Endothelial cell of umbilical vein (primary cell): Measurements from ENCODE around the gene HECW1. TPM values are rescaled to one million over a fixed set of nuclear protein-coding genes. Genes with fewer than 3 reads are reported as not detected.
"Not testable (repeated sequence)": the region's sequence is repeated elsewhere in the genome, so short reads cannot be mapped to it uniquely, and the experiment has no call there.

Source experiments
- BruUV-seq: library from RNA; stranded (reverse); fragments of 400-500 nt; replicated peaks from 2 replicates; lab custom pipeline; 2021; lab: Mats Ljungman, UMichigan
- CTCF ChIA-PET: fragments of 300-600, 350-600 bp; sonication (Branson Sonifier 250); formaldehyde crosslinking; loops from one replicate; lab custom pipeline; 2021; ENCODE audit warnings: antibody characterized with exemption, inconsistent platforms; lab: Charles Lee
- POLR2A ChIA-PET: fragments of 300-600, 350-600 bp; sonication (Branson Sonifier 250); formaldehyde crosslinking; loops from one replicate; lab custom pipeline; 2021; ENCODE audit warnings: antibody characterized with exemption, inconsistent platforms; lab: Charles Lee
- DNase-seq: peaks from one replicate; pipeline ENCODE4 v3.0.0-alpha.2; 2011; ENCODE audit warnings: low read depth, low spot score
- FAIRE-seq: peaks from 2 replicates; lab custom pipeline; 2011; peaks lifted over from hg19 to GRCh38; lab: Jason Lieb, UNC
- H2AFZ ChIP-seq: 2 replicates; pipeline ENCODE4 v1.6.0; 2012; ENCODE audit warnings: low read depth, low read length, control low read depth, inconsistent platforms
- H3K27ac ChIP-seq: 2 replicates; pipeline ENCODE4 v1.5.1; 2011; ENCODE audit warnings: low read depth, mild to moderate bottlenecking, control low read depth, low read length, moderate library complexity; ENCODE audit not compliant: insufficient read depth
- H3K27me3 ChIP-seq, 2 experiments: 2 replicates each; pipeline versions ENCODE4 v1.6.0 to v1.6.1; 2011; ENCODE audit warnings: low read length in 2 of 2, mixed read lengths in 1 of 2; ENCODE audit not compliant: control insufficient read depth in 2 of 2, insufficient read depth in 2 of 2
- H3K36me3 ChIP-seq, 2 experiments: 2 replicates in 1 of 2; 3 replicates in 1 of 2; pipeline ENCODE4 v1.5.1; 2011; ENCODE audit warnings: low read length in 2 of 2, mild to moderate bottlenecking in 1 of 2, moderate library complexity in 1 of 2; ENCODE audit not compliant: control insufficient read depth in 2 of 2, insufficient read depth in 2 of 2; ENCODE audit errors: extremely low read depth in 1 of 2
- H3K4me1 ChIP-seq: 3 replicates; pipeline ENCODE4 v1.5.1; 2011; ENCODE audit warnings: mild to moderate bottlenecking, low read length; ENCODE audit not compliant: control insufficient read depth, insufficient read depth; ENCODE audit errors: extremely low read depth
- H3K4me2 ChIP-seq: 2 replicates; pipeline ENCODE4 v1.6.1; 2011; ENCODE audit warnings: low read length, control low read depth, mixed read lengths; ENCODE audit not compliant: insufficient read depth
- H3K4me3 ChIP-seq, 3 experiments: fragments of 200-600 bp in 1 of 3; sonication (generic), shearing (Covaris generic) in 1 of 3; replicated peaks in 1 of 3; 2 replicates each; pipeline ENCODE4 v1.5.1; 2011 to 2016; ENCODE audit warnings: control low read depth in 3 of 3, low read length in 3 of 3, mild to moderate bottlenecking in 2 of 3, inconsistent platforms in 1 of 3, low read depth in 1 of 3, moderate library complexity in 1 of 3; ENCODE audit not compliant: insufficient read depth in 1 of 3
- H3K79me2 ChIP-seq: 2 replicates; pipeline ENCODE4 v1.6.0; 2012; ENCODE audit warnings: low read length, inconsistent platforms; ENCODE audit not compliant: control insufficient read depth, insufficient read depth
- H3K9ac ChIP-seq: replicated peaks from 2 replicates; pipeline ENCODE3; 2011; ENCODE audit warnings: low read length, control low read depth; ENCODE audit not compliant: insufficient read depth; ENCODE audit errors: extremely low read depth
- H3K9me1 ChIP-seq: replicated peaks from 3 replicates; pipeline ENCODE4 v1.6.0; 2011; ENCODE audit warnings: mild to moderate bottlenecking, low read length; ENCODE audit not compliant: control insufficient read depth, insufficient read depth; ENCODE audit errors: extremely low read depth
- H3K9me3 ChIP-seq: replicated peaks from 2 replicates; pipeline ENCODE4 v1.5.1; 2012; ENCODE audit warnings: low read length, inconsistent platforms; ENCODE audit not compliant: control insufficient read depth, insufficient read depth
- H4K20me1 ChIP-seq: replicated peaks from 2 replicates; pipeline ENCODE3; 2011; ENCODE audit warnings: mild to moderate bottlenecking, low read length; ENCODE audit not compliant: control insufficient read depth, insufficient read depth; ENCODE audit errors: extremely low read depth
- JUN ChIP-seq: IDR thresholded peaks from 2 replicates; pipeline ENCODE4 v1.6.1; 2011; ENCODE audit warnings: borderline replicate concordance, low read depth; ENCODE audit not compliant: insufficient read length, insufficient read depth
- POLR2A ChIP-seq: IDR thresholded peaks from 2 replicates; pipeline ENCODE4 v1.6.1; 2012; ENCODE audit warnings: low read depth, mild to moderate bottlenecking, control low read depth, low read length
- POLR2AphosphoS5 ChIP-seq: IDR thresholded peaks from 2 replicates; pipeline ENCODE4 v1.6.1; 2012; ENCODE audit warnings: low read depth, mild to moderate bottlenecking, control low read depth, low read length, moderate library complexity; ENCODE audit not compliant: insufficient read depth
- dilution Hi-C: fragments of 300-500 bp; cut with MboI; formaldehyde crosslinking; loops from one replicate; pipeline ENCODE4 v1.15.0; 2019; ENCODE audit warnings: low sequenced_read_pairs; ENCODE audit not compliant: extremely low pct_ligation_motif_present
- intact Hi-C: fragments of 100-400 bp; cut with micrococcal nuclease; formaldehyde crosslinking; loops from one replicate; pipeline ENCODE4 v1.10.0; 2022
- polyA plus RNA-seq, 4 experiments: library from polyadenylated mRNA; depleted of rRNA in 3 of 4; stranded (reverse) in 3 of 4; unstranded in 1 of 4; fragments of >200 nt; gene quantifications; 2 replicates each; pipeline versions ENCODE4 v1.2.1 to v1.2.3, GENCODE V29; 2011 to 2012; ENCODE audit warnings: missing spikeins in 1 of 4
- total RNA-seq: library from RNA; stranded (reverse); gene quantifications from 2 replicates; pipeline ENCODE4 v1.2.3, GENCODE V29; 2021
- TF ChIP-seq, protein P1 (sequence below): IDR thresholded peaks from 2 replicates; pipeline ENCODE4 v1.6.1; 2011; ENCODE audit not compliant: insufficient read depth, insufficient read length

HECW1 gene
- total and polyA plus RNA-seq, 2 donors (not counting 3 experiments of a cell fraction or from before 2014, with no cell fraction given): not detected

- H3K27me3 ChIP-seq: peaks cover 2 to 5% of the 10 kb centered on the region in 2 experiments
- H3K79me2 ChIP-seq: no peaks in the 10 kb centered on the region
- BruUV-seq: no TSS peak
- H3K4me3 ChIP-seq: no peak overlapping the region
- TF ChIP-seq, protein P1, sequence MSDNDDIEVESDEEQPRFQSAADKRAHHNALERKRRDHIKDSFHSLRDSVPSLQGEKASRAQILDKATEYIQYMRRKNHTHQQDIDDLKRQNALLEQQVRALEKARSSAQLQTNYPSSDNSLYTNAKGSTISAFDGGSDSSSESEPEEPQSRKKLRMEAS: no peak
- no peak for TF ChIP-seq JUN
- no peak for TF ChIP-seq POLR2A
- no peak for TF ChIP-seq POLR2AphosphoS5
- H3K36me3 ChIP-seq: no peaks in the 10 kb centered on the region
- H3K4me1 ChIP-seq: no peaks in the 10 kb centered on the region
- no peak overlapping the region for H3K9ac ChIP-seq
- no peak overlapping the region for H3K4me2 ChIP-seq
- H4K20me1 ChIP-seq: no peaks in the 10 kb centered on the region
- H3K27ac ChIP-seq: no peak overlapping the region
- FAIRE-seq (no peak), DNase-seq (no peak)
- H3K9me3 ChIP-seq: no peaks in the 10 kb centered on the region
- ChIA-PET CTCF (no interaction called here), POLR2A (no interaction called here)
- intact Hi-C loops (no loop called here), dilution Hi-C loops (no loop called here)
- no peak overlapping the region for H2AFZ ChIP-seq
- H3K9me1 ChIP-seq: no peaks in the 10 kb centered on the region
These were observed 373.1 kb downstream of the HECW1 start for GRCh38 chr7:43485580-43485979.

DNA sequence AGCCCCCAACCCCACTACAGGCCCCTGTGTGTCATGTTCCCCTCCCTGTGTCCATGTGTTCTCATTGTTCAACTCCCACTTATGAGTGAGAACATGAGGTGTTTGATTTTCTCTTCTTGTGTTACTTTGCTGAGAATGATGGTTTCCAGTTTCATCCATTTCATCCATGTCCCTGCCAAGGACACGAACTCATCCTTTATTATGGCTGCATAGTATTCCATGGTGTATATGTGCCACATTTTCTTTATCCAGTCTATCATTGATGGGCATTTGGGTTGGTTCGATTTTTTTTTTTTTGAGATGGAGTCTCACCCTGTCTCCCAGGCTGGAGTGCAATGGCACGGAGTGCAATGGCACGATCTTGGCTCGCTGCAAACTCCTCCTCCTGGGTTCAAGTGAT is 373.6 kb downstream of the HECW1 start:
- H3K9me1 ChIP-seq, CTCF ChIA-PET, dilution Hi-C loops, H3K4me1 ChIP-seq, H3K27me3 ChIP-seq, H3K27ac ChIP-seq, H3K9me3 ChIP-seq, H3K36me3 ChIP-seq, FAIRE-seq, H3K79me2 ChIP-seq, BruUV-seq, intact Hi-C loops, H2AFZ ChIP-seq, POLR2A ChIA-PET, H3K9ac ChIP-seq, H3K4me2 ChIP-seq, H4K20me1 ChIP-seq, DNase-seq, H3K4me3 ChIP-seq: not testable (repeated sequence)
